ENCODE data around the gene MEF2C. TPM values are rescaled to one million over a fixed set of nuclear protein-coding genes. Genes with fewer than 3 reads are reported as not detected.

The MEF2C gene
- total RNA-seq, 4 donors from 2014 or later: 17.3 to 58.0 (median 23.5) TPM

DNA sequence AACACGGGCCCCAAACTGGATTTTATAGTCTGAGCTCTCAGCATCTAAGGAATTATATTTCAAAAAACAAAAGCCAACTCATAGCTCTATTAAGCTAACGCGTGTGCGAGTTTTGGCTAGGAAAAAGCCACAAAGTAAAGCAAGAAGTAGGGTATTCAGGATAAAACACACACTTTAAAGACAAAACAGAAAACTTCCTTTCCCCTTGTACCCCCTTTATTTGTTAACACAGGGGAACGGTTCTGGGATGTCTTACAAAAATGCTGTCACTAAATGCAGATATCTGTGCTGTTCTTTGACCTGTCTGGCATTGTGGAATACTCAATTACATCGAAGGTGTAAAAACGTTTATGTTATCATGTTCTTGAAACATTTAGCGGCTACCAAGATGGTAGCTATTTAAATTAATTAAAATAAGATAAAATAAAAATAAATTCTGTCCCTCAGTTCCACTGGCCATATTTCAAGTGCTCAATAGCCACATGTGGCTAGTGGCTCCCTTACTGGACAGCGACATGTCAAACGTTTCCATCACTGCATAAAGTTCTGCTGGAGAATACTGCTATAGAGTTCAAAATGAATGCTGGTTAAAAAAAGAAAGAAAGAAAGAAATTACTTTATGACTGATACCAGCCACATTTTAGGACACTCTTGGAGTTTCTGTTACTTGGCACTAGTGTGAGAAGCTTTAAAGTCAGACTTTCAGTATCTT lies 7.2 kb upstream of the MEF2C start:
- Histone ChIP-seq H3K4me1 (peaks cover 0 to 26% (median 0%) of the 10 kb centered on the region in 4 donors), H3K27ac (peak overlapping the region; percentile 83 to 89 (median 89)), H3K4me3 (peak overlapping the region; percentile 25 to 51 (median 37)), H3K9me3 (no peaks in the 10 kb centered on the region), H3K27me3 (no peaks in the 10 kb centered on the region), H3K36me3 (no peaks in the 10 kb centered on the region)
- no peak for DNase-seq
- in situ Hi-C loops (cut with MboI; ENCODE audit: low pct_ligation_motif_present in 1 of 4, low pct_unique_long_range_greater_than_20kb in 1 of 4, low sequenced_read_pairs in 3 of 4) (loop anchor here in 1 of 4 donors (25.0 kb wide), 1 partner anchor 153 kb away; no protein-coding TSS in a partner anchor), intact Hi-C loops (cut with DNase I; ENCODE audit: low total_unique reads) (no loop called here)
- 15 to 17% methylated on average over 8 to 10 of the region's 10 CpGs for WGBS, 2 donors (ENCODE audit: low coverage in 1 of 2)
- TF ChIP-seq POLR2A (IDR thresholded peaks at IDR 0.05): no peak
- TF ChIP-seq, protein P1, sequence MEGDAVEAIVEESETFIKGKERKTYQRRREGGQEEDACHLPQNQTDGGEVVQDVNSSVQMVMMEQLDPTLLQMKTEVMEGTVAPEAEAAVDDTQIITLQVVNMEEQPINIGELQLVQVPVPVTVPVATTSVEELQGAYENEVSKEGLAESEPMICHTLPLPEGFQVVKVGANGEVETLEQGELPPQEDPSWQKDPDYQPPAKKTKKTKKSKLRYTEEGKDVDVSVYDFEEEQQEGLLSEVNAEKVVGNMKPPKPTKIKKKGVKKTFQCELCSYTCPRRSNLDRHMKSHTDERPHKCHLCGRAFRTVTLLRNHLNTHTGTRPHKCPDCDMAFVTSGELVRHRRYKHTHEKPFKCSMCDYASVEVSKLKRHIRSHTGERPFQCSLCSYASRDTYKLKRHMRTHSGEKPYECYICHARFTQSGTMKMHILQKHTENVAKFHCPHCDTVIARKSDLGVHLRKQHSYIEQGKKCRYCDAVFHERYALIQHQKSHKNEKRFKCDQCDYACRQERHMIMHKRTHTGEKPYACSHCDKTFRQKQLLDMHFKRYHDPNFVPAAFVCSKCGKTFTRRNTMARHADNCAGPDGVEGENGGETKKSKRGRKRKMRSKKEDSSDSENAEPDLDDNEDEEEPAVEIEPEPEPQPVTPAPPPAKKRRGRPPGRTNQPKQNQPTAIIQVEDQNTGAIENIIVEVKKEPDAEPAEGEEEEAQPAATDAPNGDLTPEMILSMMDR (IDR thresholded peaks at IDR 0.05): no peak
- TF ChIP-seq EP300 (IDR thresholded peaks at IDR 0.05; ENCODE audit: low read depth): no peak
- no peak for TF ChIP-seq POLR2AphosphoS5 (IDR thresholded peaks at IDR 0.05)

GRCh38 chr5:88889189-88890069 lies 6.4 kb upstream of the MEF2C start:
- in situ Hi-C loops (cut with MboI; ENCODE audit: low pct_ligation_motif_present in 1 of 4, low pct_unique_long_range_greater_than_20kb in 1 of 4, low sequenced_read_pairs in 3 of 4): loop anchor here in 2 of 4 donors (10.0 to 25.0 kb wide), 2 partner anchors 152 to 155 kb away; no protein-coding TSS in a partner anchor
- H3K36me3 ChIP-seq: no peaks in the 10 kb centered on the region
- H3K27me3 ChIP-seq: no peaks in the 10 kb centered on the region
- DNase-seq: peak; percentile 62
- intact Hi-C loops (cut with DNase I; ENCODE audit: low total_unique reads): loop anchor here (10.0 kb wide), 1 partner anchor 55 kb away; no protein-coding TSS in a partner anchor
- TF ChIP-seq EP300 (IDR thresholded peaks at IDR 0.05; ENCODE audit: low read depth) (no peak), POLR2AphosphoS5 (IDR thresholded peaks at IDR 0.05) (peak in 1 of 3 donors; percentile 23)
- peaks cover 0 to 34% (median 0%) of the 10 kb centered on the region in 4 donors for H3K4me1 ChIP-seq
- 7 to 25% methylated on average over 2 to 48 of the region's 48 CpGs for WGBS, 2 donors (ENCODE audit: low coverage in 1 of 2)
- H3K4me3 ChIP-seq: peak overlapping the region; percentile 25 to 51 (median 37)
- no peaks in the 10 kb centered on the region for H3K9me3 ChIP-seq
- peak overlapping the region; percentile 83 to 89 (median 89) for H3K27ac ChIP-seq

- intact Hi-C loops (cut with DNase I; ENCODE audit: low total_unique reads) (loop anchor here (10.0 kb wide), 1 partner anchor 56 kb away; no protein-coding TSS in a partner anchor), in situ Hi-C loops (cut with MboI; ENCODE audit: low pct_ligation_motif_present in 1 of 4, low pct_unique_long_range_greater_than_20kb in 1 of 4, low sequenced_read_pairs in 3 of 4) (loop anchor here in 2 of 4 donors (10.0 to 25.0 kb wide), 2 partner anchors 152 to 154 kb away; no protein-coding TSS in a partner anchor)
- Histone ChIP-seq H3K9me3 (no peaks in the 10 kb centered on the region), H3K27ac (peak overlapping the region; percentile 83 to 89 (median 89)), H3K4me1 (peaks cover 0 to 37% (median 2%) of the 10 kb centered on the region in 4 donors), H3K27me3 (no peaks in the 10 kb centered on the region), H3K36me3 (no peaks in the 10 kb centered on the region), H3K4me3 (peak overlapping the region; percentile 25 to 51 (median 37))
- DNase-seq: no peak
- WGBS, 2 donors (ENCODE audit: low coverage in 1 of 2): 42 to 64% methylated on average over 7 to 9 of the region's 9 CpGs
- no peak for TF ChIP-seq POLR2AphosphoS5 (IDR thresholded peaks at IDR 0.05)
- no peak for TF ChIP-seq POLR2A (IDR thresholded peaks at IDR 0.05)
- TF ChIP-seq EP300 (IDR thresholded peaks at IDR 0.05; ENCODE audit: low read depth): no peak
- TF ChIP-seq, protein P1 (IDR thresholded peaks at IDR 0.05): no peak
Measured at GRCh38 chr5:88888848-88889188, 5.8 kb upstream of the MEF2C start.

GRCh38 chr5:88888291-88888690 lies 5.3 kb upstream of the MEF2C start:
- no peak for DNase-seq
- Histone ChIP-seq H3K27ac (peak overlapping the region; percentile 83 to 89 (median 89)), H3K4me3 (no peak overlapping the region), H3K36me3 (no peaks in the 10 kb centered on the region), H3K4me1 (peaks cover 0 to 37% (median 2%) of the 10 kb centered on the region in 4 donors), H3K27me3 (no peaks in the 10 kb centered on the region), H3K9me3 (no peaks in the 10 kb centered on the region)
- TF ChIP-seq, protein P1 (IDR thresholded peaks at IDR 0.05): no peak
- no peak for TF ChIP-seq POLR2AphosphoS5 (IDR thresholded peaks at IDR 0.05)
- no peak for TF ChIP-seq POLR2A (IDR thresholded peaks at IDR 0.05)
- TF ChIP-seq EP300 (IDR thresholded peaks at IDR 0.05; ENCODE audit: low read depth): no peak
- in situ Hi-C loops (cut with MboI; ENCODE audit: low pct_ligation_motif_present in 1 of 4, low pct_unique_long_range_greater_than_20kb in 1 of 4, low sequenced_read_pairs in 3 of 4): loop anchor here in 2 of 4 donors (10.0 to 25.0 kb wide), 2 partner anchors 151 to 153 kb away; no protein-coding TSS in a partner anchor
- intact Hi-C loops (cut with DNase I; ENCODE audit: low total_unique reads): loop anchor here (10.0 kb wide), 1 partner anchor 57 kb away; no protein-coding TSS in a partner anchor
